Measurements from ENCODE around the gene CCN6. TPM values are rescaled to one million over a fixed set of nuclear protein-coding genes. Genes with fewer than 3 reads are reported as not detected.

CCN6 gene
- total and polyA plus RNA-seq, 2 donors (not counting 1 experiment from before 2014, with no cell fraction given) = 0.49 TPM; not detected in 1

DNA sequence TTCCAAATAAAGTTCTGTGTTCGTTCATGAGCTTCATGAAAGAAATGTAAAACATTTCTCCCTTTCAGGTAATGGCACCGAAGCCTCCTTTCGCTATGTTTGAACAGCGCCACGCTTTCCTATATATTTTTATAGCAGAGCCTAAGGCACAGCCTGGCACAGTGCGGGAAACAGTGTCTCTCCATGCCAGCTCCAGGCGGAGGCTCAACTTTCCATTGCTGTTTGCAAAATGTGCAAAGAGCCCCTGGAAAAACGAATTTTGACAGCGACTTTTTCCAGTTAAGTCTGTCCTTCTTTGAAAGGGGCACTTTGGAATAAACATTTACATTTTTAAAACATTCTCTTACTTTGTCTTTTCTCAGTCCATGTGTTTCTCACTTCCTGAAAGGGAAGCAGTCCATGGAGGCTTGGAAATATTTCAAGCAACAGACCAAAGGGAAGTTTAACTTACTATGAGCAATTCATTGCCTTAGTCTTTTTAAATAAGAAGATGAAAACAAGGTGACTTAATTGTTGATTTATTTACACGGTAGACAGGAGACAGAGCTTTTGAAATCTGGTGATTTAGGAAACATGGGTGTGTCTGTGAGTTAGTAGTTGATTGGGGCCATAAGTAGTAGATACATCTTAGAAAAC is 769 bp downstream of the CCN6 start:
- Histone ChIP-seq H3K79me2 (ENCODE audit: control insufficient read depth, insufficient read depth, low read length) (no peaks in the 10 kb centered on the region), H2AFZ (ENCODE audit: low read length) (no peak overlapping the region), H3K27me3 (ENCODE audit: control insufficient read depth, insufficient read depth, low read length) (no peaks in the 10 kb centered on the region), H3K36me3 (ENCODE audit: control insufficient read depth, insufficient read depth, low read length) (no peaks in the 10 kb centered on the region), H4K20me1 (ENCODE audit: control insufficient read depth, extremely low read depth, insufficient read depth, low read length) (no peaks in the 10 kb centered on the region), H3K4me1 (ENCODE audit: control insufficient read depth, extremely low read depth, insufficient read depth, low read length) (no peaks in the 10 kb centered on the region), H3K4me3 (replicated peaks in 1 of 4; ENCODE audit: control extremely low read depth in 1 of 4, insufficient read depth in 1 of 4, low read depth in 3 of 4, low read length in 4 of 4) (no peak overlapping the region), H3K9ac (ENCODE audit: insufficient read depth, low read length) (no peak overlapping the region), H3K27ac (ENCODE audit: insufficient read depth, low read length) (no peak overlapping the region), H3K9me3 (ENCODE audit: control insufficient read depth, insufficient read depth, low read depth, low read length) (no peaks in the 10 kb centered on the region), H3K4me2 (ENCODE audit: extremely low read depth, insufficient read depth, low read length) (no peak overlapping the region)
- DNase-seq (ENCODE audit: low read depth in 2 of 2) = no peak
- no peak for TF ChIP-seq EZH2 (IDR thresholded peaks at IDR 0.05; ENCODE audit: low read length, missing control alignments)
- TF ChIP-seq, protein P1, sequence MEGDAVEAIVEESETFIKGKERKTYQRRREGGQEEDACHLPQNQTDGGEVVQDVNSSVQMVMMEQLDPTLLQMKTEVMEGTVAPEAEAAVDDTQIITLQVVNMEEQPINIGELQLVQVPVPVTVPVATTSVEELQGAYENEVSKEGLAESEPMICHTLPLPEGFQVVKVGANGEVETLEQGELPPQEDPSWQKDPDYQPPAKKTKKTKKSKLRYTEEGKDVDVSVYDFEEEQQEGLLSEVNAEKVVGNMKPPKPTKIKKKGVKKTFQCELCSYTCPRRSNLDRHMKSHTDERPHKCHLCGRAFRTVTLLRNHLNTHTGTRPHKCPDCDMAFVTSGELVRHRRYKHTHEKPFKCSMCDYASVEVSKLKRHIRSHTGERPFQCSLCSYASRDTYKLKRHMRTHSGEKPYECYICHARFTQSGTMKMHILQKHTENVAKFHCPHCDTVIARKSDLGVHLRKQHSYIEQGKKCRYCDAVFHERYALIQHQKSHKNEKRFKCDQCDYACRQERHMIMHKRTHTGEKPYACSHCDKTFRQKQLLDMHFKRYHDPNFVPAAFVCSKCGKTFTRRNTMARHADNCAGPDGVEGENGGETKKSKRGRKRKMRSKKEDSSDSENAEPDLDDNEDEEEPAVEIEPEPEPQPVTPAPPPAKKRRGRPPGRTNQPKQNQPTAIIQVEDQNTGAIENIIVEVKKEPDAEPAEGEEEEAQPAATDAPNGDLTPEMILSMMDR (conservative IDR thresholded peaks at IDR 0.05 in 1 of 2, IDR thresholded peaks at IDR 0.05 in 1 of 2; ENCODE audit: low read depth in 1 of 2, low read length in 2 of 2) = no peak

DNA sequence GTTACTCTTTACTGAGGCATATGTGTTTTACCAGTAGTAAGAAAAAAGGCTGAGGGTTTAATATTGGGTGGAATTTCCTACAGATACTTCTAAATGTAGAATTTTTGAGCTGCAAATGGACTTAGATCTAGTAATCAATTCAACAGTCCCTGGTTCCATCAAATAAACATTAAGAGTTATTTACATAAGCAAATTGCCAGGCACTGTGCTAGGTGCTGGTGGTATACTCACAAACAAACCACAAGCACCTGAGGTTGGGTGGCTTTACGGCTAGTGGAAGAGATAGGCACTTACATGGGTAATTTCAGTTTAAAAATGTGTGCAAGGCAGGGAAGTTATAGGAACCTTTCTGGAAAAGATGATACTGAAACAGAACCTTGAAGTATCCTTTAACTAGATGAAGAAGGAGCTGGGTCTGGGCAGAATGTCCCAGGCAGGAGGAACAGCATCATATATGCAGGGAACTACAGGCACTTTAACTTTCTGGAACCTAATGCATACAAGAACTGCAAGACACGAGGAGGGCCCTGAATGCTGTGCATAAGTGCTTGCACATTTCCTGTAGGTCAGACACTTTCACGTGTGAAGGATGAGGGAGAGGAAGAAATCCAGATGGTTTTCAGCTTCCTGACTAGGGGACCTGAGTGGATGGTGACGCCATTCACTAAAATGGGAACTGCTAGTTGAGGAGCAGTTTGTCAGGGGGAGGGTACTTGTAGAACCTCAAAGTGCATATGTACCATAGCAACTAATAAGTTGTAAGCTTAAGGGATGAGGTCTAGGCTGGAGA is 4.5 kb downstream of the CCN6 start:
- H3K4me1 ChIP-seq (ENCODE audit: control insufficient read depth, extremely low read depth, insufficient read depth, low read length) = no peaks in the 10 kb centered on the region
- TF ChIP-seq, protein P1 (conservative IDR thresholded peaks at IDR 0.05 in 1 of 2, IDR thresholded peaks at IDR 0.05 in 1 of 2; ENCODE audit: low read depth in 1 of 2, low read length in 2 of 2) = no peak
- no peak for TF ChIP-seq EZH2 (IDR thresholded peaks at IDR 0.05; ENCODE audit: low read length, missing control alignments)
- H2AFZ ChIP-seq (ENCODE audit: low read length) = no peak overlapping the region
- H3K9me3 ChIP-seq (ENCODE audit: control insufficient read depth, insufficient read depth, low read depth, low read length) = no peaks in the 10 kb centered on the region
- no peaks in the 10 kb centered on the region for H3K27me3 ChIP-seq (ENCODE audit: control insufficient read depth, insufficient read depth, low read length)
- H3K4me3 ChIP-seq (replicated peaks in 1 of 4; ENCODE audit: control extremely low read depth in 1 of 4, insufficient read depth in 1 of 4, low read depth in 3 of 4, low read length in 4 of 4) = no peak overlapping the region
- no peaks in the 10 kb centered on the region for H3K79me2 ChIP-seq (ENCODE audit: control insufficient read depth, insufficient read depth, low read length)
- no peak overlapping the region for H3K4me2 ChIP-seq (ENCODE audit: extremely low read depth, insufficient read depth, low read length)
- no peaks in the 10 kb centered on the region for H4K20me1 ChIP-seq (ENCODE audit: control insufficient read depth, extremely low read depth, insufficient read depth, low read length)
- no peak for DNase-seq (ENCODE audit: low read depth in 2 of 2)
- no peak overlapping the region for H3K9ac ChIP-seq (ENCODE audit: insufficient read depth, low read length)
- no peak overlapping the region for H3K27ac ChIP-seq (ENCODE audit: insufficient read depth, low read length)
- no peaks in the 10 kb centered on the region for H3K36me3 ChIP-seq (ENCODE audit: control insufficient read depth, insufficient read depth, low read length)

DNA sequence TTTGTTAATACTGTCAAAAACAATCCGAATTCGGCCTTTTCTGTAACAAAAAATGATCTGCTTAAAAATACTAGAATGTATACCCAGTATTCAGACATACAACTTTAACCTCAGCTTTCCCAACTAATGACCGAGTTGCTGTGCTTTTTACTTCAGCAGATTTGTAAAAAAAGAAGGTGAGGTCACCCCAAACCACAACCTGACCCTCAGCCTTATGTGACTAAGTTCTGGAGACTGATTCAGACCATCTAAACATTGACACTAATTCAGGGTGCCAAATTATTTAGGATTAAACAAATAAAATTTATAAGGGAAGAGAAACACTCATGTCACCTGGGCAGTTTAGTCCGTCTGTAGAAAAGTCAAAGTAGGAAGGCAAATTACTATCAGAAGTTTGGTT is 7.7 kb downstream of the CCN6 start:
- Histone ChIP-seq H3K4me1 (ENCODE audit: control insufficient read depth, extremely low read depth, insufficient read depth, low read length) (no peaks in the 10 kb centered on the region), H3K9ac (ENCODE audit: insufficient read depth, low read length) (no peak overlapping the region), H3K27ac (ENCODE audit: insufficient read depth, low read length) (no peak overlapping the region), H3K9me3 (ENCODE audit: control insufficient read depth, insufficient read depth, low read depth, low read length) (no peaks in the 10 kb centered on the region), H3K36me3 (ENCODE audit: control insufficient read depth, insufficient read depth, low read length) (no peaks in the 10 kb centered on the region), H3K79me2 (ENCODE audit: control insufficient read depth, insufficient read depth, low read length) (no peaks in the 10 kb centered on the region), H3K27me3 (ENCODE audit: control insufficient read depth, insufficient read depth, low read length) (no peaks in the 10 kb centered on the region), H3K4me2 (ENCODE audit: extremely low read depth, insufficient read depth, low read length) (no peak overlapping the region), H2AFZ (ENCODE audit: low read length) (no peak overlapping the region), H3K4me3 (replicated peaks in 1 of 4; ENCODE audit: control extremely low read depth in 1 of 4, insufficient read depth in 1 of 4, low read depth in 3 of 4, low read length in 4 of 4) (no peak overlapping the region), H4K20me1 (ENCODE audit: control insufficient read depth, extremely low read depth, insufficient read depth, low read length) (no peaks in the 10 kb centered on the region)
- TF ChIP-seq, protein P1 (conservative IDR thresholded peaks at IDR 0.05 in 1 of 2, IDR thresholded peaks at IDR 0.05 in 1 of 2; ENCODE audit: low read depth in 1 of 2, low read length in 2 of 2) = no peak
- TF ChIP-seq EZH2 (IDR thresholded peaks at IDR 0.05; ENCODE audit: low read length, missing control alignments) = no peak
- DNase-seq (ENCODE audit: low read depth in 2 of 2) = peak; percentile 52 to 76
